DOHH2 (cell line): ENCODE measurements around the gene SLIT1.

Experiments used
- H3F3A ChIP-seq: fragments of 200-600 bp; sonication (generic), shearing (Covaris generic); 2 replicates; pipeline ENCODE4 v1.6.0; 2016; ENCODE audit warnings: antibody characterized with exemption, mild to moderate bottlenecking; ENCODE audit not compliant: control insufficient read depth, insufficient read depth
- H3K27ac ChIP-seq: fragments of 200-600 bp; sonication (generic); 2 replicates; pipeline ENCODE4 v1.5.1; 2014; ENCODE audit warnings: low read depth, mild to moderate bottlenecking, low read length, moderate library complexity
- H3K27me3 ChIP-seq: fragments of 200-600 bp; sonication (generic); 2 replicates; pipeline ENCODE4 v1.6.1; 2014; ENCODE audit warnings: mild to moderate bottlenecking, low read length, mixed read lengths; ENCODE audit not compliant: control insufficient read depth
- H3K36me3 ChIP-seq: fragments of 200-600 bp; sonication (generic); 2 replicates; pipeline ENCODE4 v1.6.1; 2014; ENCODE audit warnings: mild to moderate bottlenecking, low read length, moderate library complexity, mixed read lengths; ENCODE audit not compliant: control insufficient read depth
- H3K4me1 ChIP-seq: fragments of 200-600 bp; sonication (generic); 2 replicates; pipeline ENCODE4 v1.6.1; 2014; ENCODE audit warnings: mild to moderate bottlenecking, low read length, mixed read lengths; ENCODE audit not compliant: control insufficient read depth
- H3K4me2 ChIP-seq: fragments of 200-600 bp; sonication (generic); 2 replicates; pipeline ENCODE4 v1.6.0; 2014; ENCODE audit warnings: mild to moderate bottlenecking, low read length, moderate library complexity
- H3K4me3 ChIP-seq: fragments of 200-600 bp; sonication (generic); 2 replicates; pipeline ENCODE4 v1.5.1; 2014; ENCODE audit warnings: mild to moderate bottlenecking, low read length, mixed read lengths
- H3K79me2 ChIP-seq: fragments of 200-600 bp; sonication (generic); 2 replicates; pipeline ENCODE4 v1.6.1; 2014; ENCODE audit warnings: mild to moderate bottlenecking, low read length, mixed read lengths; ENCODE audit not compliant: control insufficient read depth
- H3K9me2 ChIP-seq: fragments of 200-600 bp; sonication (generic); replicated peaks from 2 replicates; pipeline ENCODE4 v1.6.1; 2014; ENCODE audit warnings: mild to moderate bottlenecking, low read length, mixed read lengths; ENCODE audit not compliant: control insufficient read depth
- H3K9me3 ChIP-seq: fragments of 200-600 bp; sonication (generic); 2 replicates; pipeline ENCODE4 v1.6.1; 2014; ENCODE audit warnings: antibody characterized with exemption, low read length, mixed read lengths; ENCODE audit not compliant: control insufficient read depth, insufficient read depth
- H4K20me1 ChIP-seq: fragments of 200-600 bp; sonication (generic); 2 replicates; pipeline ENCODE4 v1.6.0; 2014; ENCODE audit warnings: low read depth, mild to moderate bottlenecking, antibody characterized with exemption, low read length, moderate library complexity; ENCODE audit not compliant: control insufficient read depth, insufficient read depth
- CTCF ChIP-seq: fragments of 200-600 bp; sonication (generic); IDR thresholded peaks from one replicate; pipeline ENCODE4 v1.5.1; 2014; ENCODE audit warnings: antibody characterized with exemption, mild to moderate bottlenecking, low read depth, low read length; ENCODE audit not compliant: poor library complexity, severe bottlenecking
- EZH2phosphoT487 ChIP-seq: fragments of 200-600 bp; sonication (generic); IDR thresholded peaks from 2 replicates; pipeline ENCODE4 v1.6.1; 2017; ENCODE audit warnings: borderline replicate concordance, mild to moderate bottlenecking, antibody characterized with exemption, low read length, moderate library complexity, mixed read lengths

The SLIT1 gene

DNA sequence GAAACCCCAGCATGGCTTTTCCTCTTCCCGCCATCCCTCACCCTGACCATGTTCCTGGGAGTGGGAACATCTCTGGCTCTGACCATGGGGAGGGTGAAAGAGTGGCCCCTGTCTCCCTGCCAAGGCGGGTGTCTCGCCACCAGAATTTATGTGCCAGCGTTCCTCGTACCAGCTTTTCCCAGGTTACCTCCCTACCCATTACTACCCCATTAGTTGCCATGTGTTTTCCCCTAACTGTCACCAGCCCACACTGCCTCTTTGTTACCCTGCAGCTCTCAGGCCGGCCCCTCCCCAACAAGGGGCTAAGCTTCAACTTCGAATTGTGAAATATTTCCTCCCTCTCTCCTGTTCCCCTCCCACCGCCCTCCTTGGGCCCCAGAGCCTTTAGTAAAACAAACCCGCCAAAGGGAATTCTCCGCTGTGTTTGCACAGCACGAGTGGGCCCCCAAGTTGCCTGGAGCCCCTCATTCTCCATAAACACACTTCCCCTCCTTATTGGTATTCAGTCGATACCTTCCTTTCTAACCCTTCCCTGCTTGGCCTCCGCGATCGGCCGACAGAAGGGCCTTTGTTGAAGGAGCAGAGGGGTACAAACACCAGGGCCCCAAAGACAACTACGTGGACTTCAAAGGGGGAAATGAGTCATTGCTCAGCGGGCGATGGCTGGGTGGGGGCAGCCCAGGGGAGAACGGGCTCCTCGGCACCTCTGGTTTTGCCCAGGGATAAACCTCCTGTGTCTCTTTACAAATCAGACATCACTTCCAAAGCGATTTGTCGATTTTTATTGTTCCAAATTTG is 45.5 kb downstream of the SLIT1 start:
- no peaks in the 10 kb centered on the region for H3K4me1 ChIP-seq
- no peaks in the 10 kb centered on the region for H3K9me3 ChIP-seq
- no peaks in the 10 kb centered on the region for H4K20me1 ChIP-seq
- H3K27me3 ChIP-seq, result peaks cover 62% of the 10 kb centered on the region
- H3K36me3 ChIP-seq, result no peaks in the 10 kb centered on the region
- TF ChIP-seq EZH2phosphoT487, result no peak
- TF ChIP-seq CTCF, result no peak
- H3K27ac ChIP-seq, result no peak overlapping the region
- no peak overlapping the region for H3K4me3 ChIP-seq
- no peaks in the 10 kb centered on the region for H3F3A ChIP-seq
- no peaks in the 10 kb centered on the region for H3K9me2 ChIP-seq
- H3K79me2 ChIP-seq, result no peaks in the 10 kb centered on the region
- no peak overlapping the region for H3K4me2 ChIP-seq

DNA sequence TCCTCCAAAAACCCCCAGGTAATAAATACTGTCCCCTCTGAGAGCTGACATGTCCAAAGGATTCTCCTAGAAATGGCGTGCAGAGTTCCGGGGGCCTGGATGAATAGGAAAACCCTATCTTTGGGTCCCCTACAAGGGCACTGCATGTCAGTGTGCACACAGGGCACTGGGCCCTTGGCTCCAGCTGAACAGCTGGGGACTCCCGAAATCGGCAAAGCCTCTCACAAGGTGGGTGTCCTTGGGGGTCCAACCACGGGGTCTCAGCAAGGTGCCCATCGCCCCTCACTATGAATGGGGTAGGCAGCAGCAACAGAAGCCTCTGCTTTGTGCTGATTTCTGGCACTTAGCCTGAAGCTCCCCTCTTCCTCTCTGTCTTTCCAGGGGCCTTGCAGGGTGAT is 46.1 kb downstream of the SLIT1 start:
- no peaks in the 10 kb centered on the region for H3K9me3 ChIP-seq
- H3F3A ChIP-seq, result no peaks in the 10 kb centered on the region
- H3K79me2 ChIP-seq, result no peaks in the 10 kb centered on the region
- no peaks in the 10 kb centered on the region for H4K20me1 ChIP-seq
- no peak overlapping the region for H3K4me3 ChIP-seq
- no peak overlapping the region for H3K27ac ChIP-seq
- no peaks in the 10 kb centered on the region for H3K9me2 ChIP-seq
- H3K36me3 ChIP-seq, result no peaks in the 10 kb centered on the region
- no peaks in the 10 kb centered on the region for H3K4me1 ChIP-seq
- H3K4me2 ChIP-seq, result no peak overlapping the region
- H3K27me3 ChIP-seq, result peaks cover 62% of the 10 kb centered on the region
- TF ChIP-seq EZH2phosphoT487 (no peak), CTCF (no peak)

- no peak overlapping the region for H3K4me2 ChIP-seq
- no peak overlapping the region for H3K27ac ChIP-seq
- H4K20me1 ChIP-seq, result no peaks in the 10 kb centered on the region
- TF ChIP-seq CTCF (no peak), EZH2phosphoT487 (no peak)
- no peaks in the 10 kb centered on the region for H3F3A ChIP-seq
- no peaks in the 10 kb centered on the region for H3K9me3 ChIP-seq
- H3K79me2 ChIP-seq, result no peaks in the 10 kb centered on the region
- no peaks in the 10 kb centered on the region for H3K9me2 ChIP-seq
- no peaks in the 10 kb centered on the region for H3K36me3 ChIP-seq
- H3K4me1 ChIP-seq, result no peaks in the 10 kb centered on the region
- H3K27me3 ChIP-seq, result peaks cover 62% of the 10 kb centered on the region
- H3K4me3 ChIP-seq, result no peak overlapping the region
Observed at GRCh38 chr10:97138846-97139245, 46.9 kb downstream of the SLIT1 start.
